Trophoblast cell (in vitro differentiated cells and primary cell): Measurements from ENCODE around the gene PLCH1.
A peak's percentile ranks its signal among the peaks of the same experiment; 100 is the strongest.

ENCODE experiments used
- DNase-seq, 2 donors: peaks; one replicate each; pipeline ENCODE4 v3.0.0-alpha.2; 2016
- H2AFZ ChIP-seq: 2 replicates; pipeline ENCODE4 v1.6.1; 2013; ENCODE audit warnings: low read length, moderate library complexity, mild to moderate bottlenecking; ENCODE audit not compliant: insufficient read depth, poor library complexity
- H2AK5ac ChIP-seq: 2 replicates; pipeline ENCODE4 v1.6.1; 2013; ENCODE audit warnings: mild to moderate bottlenecking, low read length
- H2BK120ac ChIP-seq: 2 replicates; pipeline ENCODE4 v1.6.1; 2013; ENCODE audit warnings: low read length, mild to moderate bottlenecking, moderate library complexity; ENCODE audit not compliant: insufficient read depth, poor library complexity
- H2BK12ac ChIP-seq: 2 replicates; pipeline ENCODE4 v1.6.1; 2013; ENCODE audit warnings: mild to moderate bottlenecking, low read length, moderate library complexity
- H2BK5ac ChIP-seq: 2 replicates; pipeline ENCODE4 v1.6.1; 2013; ENCODE audit warnings: low read length, low read depth, moderate library complexity, mild to moderate bottlenecking; ENCODE audit not compliant: poor library complexity
- H3K14ac ChIP-seq: 2 replicates; pipeline ENCODE4 v1.6.1; 2013; ENCODE audit warnings: mild to moderate bottlenecking, low read length
- H3K18ac ChIP-seq: 2 replicates; pipeline ENCODE4 v1.6.1; 2013; ENCODE audit warnings: mild to moderate bottlenecking, low read length
- H3K23ac ChIP-seq: 2 replicates; pipeline ENCODE4 v1.6.1; 2013; ENCODE audit warnings: low read length
- H3K27ac ChIP-seq: 2 replicates; pipeline ENCODE4 v1.5.1; 2013; ENCODE audit warnings: low read depth, mild to moderate bottlenecking, inconsistent platforms, low read length, moderate library complexity
- H3K27me3 ChIP-seq: 2 replicates; pipeline ENCODE4 v1.6.1; 2013; ENCODE audit warnings: inconsistent platforms, mild to moderate bottlenecking, low read length, moderate library complexity; ENCODE audit not compliant: insufficient read depth
- H3K36me3 ChIP-seq, 2 experiments: 1 replicate in 1 of 2; 2 replicates in 1 of 2; pipeline ENCODE4 v1.6.1; 2013; ENCODE audit warnings: low read length in 2 of 2, mild to moderate bottlenecking in 2 of 2, moderate library complexity in 1 of 2; ENCODE audit not compliant: insufficient read depth in 2 of 2, control insufficient read depth in 1 of 2
- H3K4ac ChIP-seq: 2 replicates; pipeline ENCODE4 v1.6.1; 2013; ENCODE audit warnings: low read depth, mild to moderate bottlenecking, low read length, moderate library complexity
- H3K4me1 ChIP-seq, 2 experiments: 1 replicate in 1 of 2; 2 replicates in 1 of 2; pipeline ENCODE4 v1.6.1; 2013; ENCODE audit warnings: low read length in 2 of 2, mild to moderate bottlenecking in 2 of 2, moderate library complexity in 1 of 2; ENCODE audit not compliant: insufficient read depth in 2 of 2, control insufficient read depth in 1 of 2
- H3K4me2 ChIP-seq: 2 replicates; pipeline ENCODE4 v1.6.1; 2013; ENCODE audit warnings: inconsistent platforms, mild to moderate bottlenecking, low read length, moderate library complexity
- H3K4me3 ChIP-seq: 2 replicates; pipeline ENCODE4 v1.5.1; 2013; ENCODE audit warnings: mild to moderate bottlenecking, low read depth, low read length, inconsistent platforms
- H3K79me1 ChIP-seq: one replicate; pipeline ENCODE4 v1.6.1; 2013; ENCODE audit warnings: low read length
- H3K79me2 ChIP-seq: 2 replicates; pipeline ENCODE4 v1.6.1; 2013; ENCODE audit warnings: low read length, mild to moderate bottlenecking; ENCODE audit not compliant: control insufficient read depth, insufficient read depth, poor library complexity
- H3K9ac ChIP-seq: 2 replicates; pipeline ENCODE4 v1.6.1; 2013; ENCODE audit warnings: mild to moderate bottlenecking, low read length
- H3K9me3 ChIP-seq: 2 replicates; pipeline ENCODE4 v1.6.1; 2013; ENCODE audit warnings: low read depth, mild to moderate bottlenecking, control low read depth, inconsistent platforms, low read length; ENCODE audit not compliant: insufficient read depth
- H4K12ac ChIP-seq: 2 replicates; pipeline ENCODE4 v1.6.1; 2013; ENCODE audit warnings: low read depth, mild to moderate bottlenecking, low read length, moderate library complexity
- H4K8ac ChIP-seq: 2 replicates; pipeline ENCODE4 v1.6.1; 2013; ENCODE audit warnings: low read depth, mild to moderate bottlenecking, low read length, moderate library complexity
- H4K91ac ChIP-seq: one replicate; pipeline ENCODE4 v1.6.1; 2013; ENCODE audit warnings: low read depth, mild to moderate bottlenecking, low read length, moderate library complexity
- WGBS: extraction: QIAGEN DNeasy Blood & Tissue Kit; methylation state at CpG from one replicate; pipeline ENCODE4 v1.1.7; 2013; ENCODE audit warnings: missing lambda C conversion rate; ENCODE audit not compliant: insufficient read length, insufficient coverage; ENCODE audit errors: extremely low coverage; 5-methylcytosine and 5-hydroxymethylcytosine counted together

Gene PLCH1

GRCh38 chr3:155368786-155369185, 376.1 kb downstream of the PLCH1 start:
- Histone ChIP-seq H4K12ac (no peak overlapping the region), H3K4ac (no peak overlapping the region), H4K8ac (no peak overlapping the region), H3K9ac (no peak overlapping the region), H3K79me2 (no peaks in the 10 kb centered on the region), H3K36me3 (no peaks in the 10 kb centered on the region), H3K4me3 (no peak overlapping the region), H3K18ac (no peak overlapping the region), H2BK120ac (no peak overlapping the region), H3K9me3 (no peaks in the 10 kb centered on the region), H3K14ac (no peak overlapping the region), H2BK5ac (no peak overlapping the region), H2AFZ (no peak overlapping the region), H2BK12ac (no peak overlapping the region), H3K27me3 (no peaks in the 10 kb centered on the region), H3K79me1 (no peaks in the 10 kb centered on the region), H2AK5ac (no peak overlapping the region), H3K23ac (no peak overlapping the region), H3K27ac (no peak overlapping the region), H3K4me2 (no peak overlapping the region), H3K4me1 (no peaks in the 10 kb centered on the region), H4K91ac (no peak overlapping the region)
- DNase-seq, result no peak

GRCh38 chr3:155367506-155367905, 377.4 kb downstream of the PLCH1 start:
- Histone ChIP-seq H3K4ac (no peak overlapping the region), H3K4me1 (peaks cover 0 to 3% of the 10 kb centered on the region in 2 experiments), H3K36me3 (no peaks in the 10 kb centered on the region), H3K14ac (no peak overlapping the region), H3K79me1 (no peaks in the 10 kb centered on the region), H3K4me2 (no peak overlapping the region), H3K9ac (no peak overlapping the region), H4K91ac (no peak overlapping the region), H2BK12ac (no peak overlapping the region), H3K27ac (no peak overlapping the region), H3K9me3 (no peaks in the 10 kb centered on the region), H2BK5ac (no peak overlapping the region), H3K23ac (no peak overlapping the region), H3K4me3 (no peak overlapping the region), H2BK120ac (no peak overlapping the region), H3K27me3 (no peaks in the 10 kb centered on the region), H2AK5ac (no peak overlapping the region), H4K8ac (no peak overlapping the region), H3K18ac (no peak overlapping the region), H3K79me2 (no peaks in the 10 kb centered on the region), H2AFZ (no peak overlapping the region), H4K12ac (no peak overlapping the region)
- DNase-seq, result no peak

GRCh38 chr3:155365178-155365783, 379.6 kb downstream of the PLCH1 start:
- no CpG with 5 or more reads among the region's 1 CpG for WGBS
- H3K14ac ChIP-seq, result no peak overlapping the region

DNA sequence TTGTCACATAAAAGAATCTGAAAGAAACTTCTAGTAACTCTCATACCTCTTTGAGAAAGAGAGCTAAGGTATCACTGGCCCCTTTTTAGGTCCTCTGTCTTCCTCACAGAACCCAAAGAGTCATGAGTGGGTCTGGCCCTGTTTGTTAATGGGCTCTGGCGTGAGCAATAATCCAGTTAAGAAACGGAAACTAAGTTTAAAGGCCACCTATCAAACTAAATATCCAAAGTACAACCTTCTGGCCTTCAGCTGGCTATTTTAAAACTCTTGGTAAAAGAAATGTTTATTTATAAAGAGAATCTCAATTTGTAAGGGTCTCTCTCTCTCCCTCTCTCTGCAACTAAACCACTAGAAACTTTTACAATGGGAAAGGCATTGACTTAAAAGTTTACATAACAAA, 380.4 kb downstream of the PLCH1 start:
- H3K18ac ChIP-seq, result no peak overlapping the region
- H2AK5ac ChIP-seq, result no peak overlapping the region
- no peaks in the 10 kb centered on the region for H3K9me3 ChIP-seq
- DNase-seq, result no peak
- no peaks in the 10 kb centered on the region for H3K79me1 ChIP-seq
- no peak overlapping the region for H4K91ac ChIP-seq
- H3K14ac ChIP-seq, result no peak overlapping the region
- H3K9ac ChIP-seq, result no peak overlapping the region
- H3K23ac ChIP-seq, result no peak overlapping the region
- no peak overlapping the region for H4K8ac ChIP-seq
- no peaks in the 10 kb centered on the region for H3K36me3 ChIP-seq
- no peak overlapping the region for H2AFZ ChIP-seq
- H3K4ac ChIP-seq, result no peak overlapping the region
- H3K27ac ChIP-seq, result no peak overlapping the region
- H3K4me3 ChIP-seq, result no peak overlapping the region
- H3K4me2 ChIP-seq, result no peak overlapping the region
- peaks cover 0 to 3% of the 10 kb centered on the region in 2 experiments for H3K4me1 ChIP-seq
- no peak overlapping the region for H2BK12ac ChIP-seq
- H4K12ac ChIP-seq, result no peak overlapping the region
- H2BK5ac ChIP-seq, result peak overlapping the region; percentile 40
- no peaks in the 10 kb centered on the region for H3K79me2 ChIP-seq
- WGBS, result no CpG with 5 or more reads among the region's 2 CpGs
- H3K27me3 ChIP-seq, result no peaks in the 10 kb centered on the region
- no peak overlapping the region for H2BK120ac ChIP-seq

More at GRCh38 chr3:155365178-155365783, 379.6 kb downstream of the PLCH1 start:
- H2AK5ac ChIP-seq, result no peak overlapping the region
- no peak overlapping the region for H3K27ac ChIP-seq
- H3K79me1 ChIP-seq, result no peaks in the 10 kb centered on the region
- no peak overlapping the region for H3K9ac ChIP-seq
- no peak overlapping the region for H4K91ac ChIP-seq
- H4K8ac ChIP-seq, result no peak overlapping the region
- H3K4me3 ChIP-seq, result no peak overlapping the region
- no peak overlapping the region for H2AFZ ChIP-seq
- no peaks in the 10 kb centered on the region for H3K27me3 ChIP-seq
- no peaks in the 10 kb centered on the region for H3K79me2 ChIP-seq
- no peak for DNase-seq
- no peak overlapping the region for H3K23ac ChIP-seq
- no peaks in the 10 kb centered on the region for H3K36me3 ChIP-seq
- no peak overlapping the region for H3K4ac ChIP-seq
- H2BK120ac ChIP-seq, result no peak overlapping the region
- H3K4me1 ChIP-seq, result peaks cover 0 to 3% of the 10 kb centered on the region in 2 experiments
- no peak overlapping the region for H4K12ac ChIP-seq
- H2BK5ac ChIP-seq, result no peak overlapping the region
- H3K18ac ChIP-seq, result no peak overlapping the region
- H3K4me2 ChIP-seq, result no peak overlapping the region
- no peak overlapping the region for H2BK12ac ChIP-seq
- H3K9me3 ChIP-seq, result no peaks in the 10 kb centered on the region
